Body of pancreas (tissue), 4 donors: Measurements from ENCODE around the gene OLA1.

Experiments used
- CTCF ChIP-seq, 7 experiments: fragments of 450-650 bp in 4 of 7; fragments of 200-600 bp in 3 of 7; sonication (generic) in 3 of 7; IDR thresholded peaks; one replicate each; pipeline ENCODE4 v1.5.1; 2016 to 2019; ENCODE audit warnings: antibody characterized with exemption in 7 of 7
- POLR2A ChIP-seq, 3 donors: fragments of 450-650 bp; IDR thresholded peaks; one replicate each; pipeline ENCODE4 v1.6.1; 2016; ENCODE audit warnings: antibody characterized with exemption in 3 of 3, mild to moderate bottlenecking in 2 of 3

- TF ChIP-seq CTCF (IDR thresholded peaks at IDR 0.05) (no peak), POLR2A (IDR thresholded peaks at IDR 0.05) (no peak)
These were observed 157.9 kb downstream of the OLA1 start for GRCh38 chr2:174090476-174090875.
